K562 (cell line): ENCODE measurements around the gene GDAP1L1. TPM values are rescaled to one million over a fixed set of nuclear protein-coding genes. Genes with fewer than 3 reads are reported as not detected.

ENCODE experiments used
- ATAC-seq: fragments of 200-7000 bp; cut with Tn5 transposase; 3 replicates; pipeline ENCODE4 v1.9.1; 2020; ENCODE audit warnings: moderate library complexity
- BruUV-seq: library from RNA; stranded (reverse); fragments of 400-500 nt; replicated peaks from 2 replicates; lab custom pipeline; 2021; lab: Mats Ljungman, UMichigan
- CTCF ChIA-PET: fragments of 300-600 bp; formaldehyde crosslinking; extraction: SDS; loops from one replicate; lab custom pipeline; 2021; ENCODE audit warnings: low intra/inter-chr PET ratio; lab: Yijun Ruan, JAX
- POLR2A ChIA-PET: fragments of 300-600, 350-650 bp; sonication (Branson Sonifier 250); formaldehyde crosslinking; extraction: SDS; loops from one replicate; lab custom pipeline; 2021; ENCODE audit warnings: antibody characterized with exemption, inconsistent platforms; lab: Yijun Ruan, JAX
- DNase-seq, 4 experiments: peaks; one replicate each; pipeline versions ENCODE4 v3.0.0 to v3.0.0-alpha.2; 2011 to 2018; ENCODE audit warnings: low spot score in 3 of 4, mixed read lengths in 3 of 4; ENCODE audit errors: extremely low read depth in 1 of 4
- FAIRE-seq: peaks from 2 replicates; lab custom pipeline; 2011; peaks lifted over from hg19 to GRCh38; lab: Jason Lieb, UNC
- H2AFZ ChIP-seq: 2 replicates; pipeline ENCODE4 v1.6.0; 2011; ENCODE audit warnings: low read depth, low read length, control low read depth, inconsistent platforms
- H3K27ac ChIP-seq: fragments of 200-600 bp; 3 replicates; pipeline ENCODE4 v1.8.0; 2011; ENCODE audit warnings: low read depth, mild to moderate bottlenecking, control low read depth, inconsistent platforms, low read length, moderate library complexity, mixed read lengths; ENCODE audit errors: extremely low read depth
- H3K27me3 ChIP-seq, 2 experiments: fragments of 300-600 bp in 1 of 2; 2 replicates in 1 of 2; 3 replicates in 1 of 2; pipeline versions ENCODE4 v1.6.0 to v1.8.0; 2011; ENCODE audit warnings: inconsistent platforms in 2 of 2, low read length in 2 of 2, mild to moderate bottlenecking in 1 of 2, mixed read lengths in 1 of 2, moderate library complexity in 1 of 2; ENCODE audit not compliant: control insufficient read depth in 2 of 2, insufficient read depth in 2 of 2
- H3K36me3 ChIP-seq: fragments of 300-600 bp; 3 replicates; pipeline ENCODE4 v1.8.0; 2011; ENCODE audit warnings: mild to moderate bottlenecking, low read length, inconsistent platforms; ENCODE audit not compliant: control insufficient read depth, insufficient read depth
- H3K4me1 ChIP-seq, 2 experiments: fragments of 200-600 bp in 1 of 2; replicated peaks in 1 of 2; 2 replicates in 1 of 2; 3 replicates in 1 of 2; pipeline versions ENCODE4 v1.5.1 to v1.8.0; 2011; ENCODE audit warnings: inconsistent platforms in 2 of 2, low read length in 2 of 2, mild to moderate bottlenecking in 1 of 2, mixed read lengths in 1 of 2, moderate library complexity in 1 of 2; ENCODE audit not compliant: control insufficient read depth in 2 of 2, insufficient read depth in 2 of 2
- H3K4me2 ChIP-seq: 2 replicates; pipeline ENCODE4 v1.6.1; 2011; ENCODE audit warnings: low read length, control low read depth, inconsistent platforms, mixed read lengths; ENCODE audit not compliant: insufficient read depth
- H3K4me3 ChIP-seq: fragments of 200-600 bp; sonication (generic), shearing (Covaris generic); 2 replicates; pipeline ENCODE4 v1.5.1; 2016; ENCODE audit warnings: control low read depth, inconsistent platforms
- H3K79me2 ChIP-seq: fragments of 200-600 bp; 3 replicates; pipeline ENCODE4 v1.8.0; 2011; ENCODE audit warnings: low read length, inconsistent platforms; ENCODE audit not compliant: control insufficient read depth, insufficient read depth
- H3K9ac ChIP-seq, 2 experiments: 2 replicates each; pipeline versions ENCODE4 v1.6.0 to v1.6.1; 2011; ENCODE audit warnings: low read depth in 2 of 2, low read length in 2 of 2, control low read depth in 1 of 2, inconsistent platforms in 1 of 2, mild to moderate bottlenecking in 1 of 2, mixed read lengths in 1 of 2; ENCODE audit not compliant: insufficient read depth in 1 of 2
- H3K9me1 ChIP-seq: one replicate; pipeline ENCODE4 v1.6.0; 2011; ENCODE audit warnings: inconsistent platforms, mild to moderate bottlenecking, low read length, moderate library complexity; ENCODE audit not compliant: control insufficient read depth, insufficient read depth
- H3K9me3 ChIP-seq: replicated peaks from 2 replicates; pipeline ENCODE4 v1.5.1; 2011; ENCODE audit warnings: low read depth, low read length, inconsistent platforms; ENCODE audit not compliant: control insufficient read depth, insufficient read depth
- H4K20me1 ChIP-seq: replicated peaks from 2 replicates; pipeline ENCODE4 v1.6.1; 2011; ENCODE audit warnings: low read length, inconsistent platforms, mixed read lengths; ENCODE audit not compliant: control insufficient read depth, insufficient read depth
- CBFA2T3 ChIP-seq: fragments of 450-650 bp; IDR thresholded peaks from 2 replicates; pipeline ENCODE4 v1.6.1; 2017
- MAX ChIP-seq: sonication (generic); formaldehyde crosslinking; IDR thresholded peaks from 2 replicates; pipeline ENCODE4 v1.9.0; 2022; ENCODE audit warnings: mild to moderate bottlenecking, missing genetic modification reagents
- RFX5 ChIP-seq: IDR thresholded peaks from 2 replicates; pipeline ENCODE4 v1.6.1; 2011; ENCODE audit warnings: low read depth, mild to moderate bottlenecking, improper control_type of control experiment, low read length
- TCF3 ChIP-seq: sonication (generic); formaldehyde crosslinking; IDR thresholded peaks from 2 replicates; pipeline ENCODE4 v1.4.0; 2020; ENCODE audit warnings: mild to moderate bottlenecking, missing genetic modification reagents
- ZKSCAN8 ChIP-seq: fragments of 200-800 bp; sonication (Bioruptor generic); IDR thresholded peaks from 2 replicates; pipeline ENCODE4 v1.6.1; 2016; ENCODE audit warnings: missing genetic modification characterization, missing compliant biosample characterization
- WGBS: fragments of 100-300 bp; shearing (Covaris generic); methylation state at CpG from one replicate; pipeline ENCODE4 v1.1.6; 2016; ENCODE audit warnings: low coverage, mixed read lengths; ENCODE audit not compliant: insufficient coverage; ENCODE audit errors: missing lambda C conversion rate; 5-methylcytosine and 5-hydroxymethylcytosine counted together
- in situ Hi-C: fragments of 300-500 bp; cut with MboI; formaldehyde crosslinking; loops from 4 replicates; pipeline ENCODE4 v1.15.0; 2018; ENCODE audit warnings: inconsistent platforms, mixed read lengths
- intact Hi-C: fragments of 100-400 bp; cut with micrococcal nuclease; formaldehyde crosslinking; loops from 2 replicates; pipeline ENCODE4 v1.14.2; 2022
- polyA plus RNA-seq, 8 experiments: library from polyadenylated mRNA; depleted of rRNA in 4 of 8; stranded (reverse) in 5 of 8; unstranded in 3 of 8; fragments of >200 nt; fragmentation: Nextera tagmentation in 2 of 8; fragmentation: Illumina TruSeq in 1 of 8; extraction: Ambion mirVana in 2 of 8; extraction: Trizol in 1 of 8; gene quantifications; 2 replicates each; pipeline versions ENCODE4 v1.2.1 to v1.2.3, GENCODE V29; 2011 to 2014; ENCODE audit warnings: inconsistent platforms in 1 of 8, missing spikeins in 1 of 8
- total RNA-seq, 7 experiments: library from RNA; depleted of rRNA in 6 of 7; stranded (reverse); fragments of >200 nt in 6 of 7; fragmentation: Illumina TruSeq in 2 of 7; extraction: Trizol in 2 of 7; gene quantifications; 2 replicates each; pipeline versions ENCODE4 v1.2.1 to v1.2.3, GENCODE V29; 2011 to 2021; ENCODE audit warnings: low replicate concordance in 1 of 7
- TF ChIP-seq, protein P1 (sequence below): fragments of 200-400 bp; formaldehyde crosslinking; IDR thresholded peaks from 2 replicates; pipeline ENCODE4 v1.6.1; 2017; ENCODE audit warnings: mild to moderate bottlenecking, low read depth, low read length, moderate library complexity

Gene GDAP1L1
- total and polyA plus RNA-seq, 9 of the 15 experiments (the other 6 are each of a cell fraction or from before 2014, with no cell fraction given): 0.06 to 0.40 (median 0.19) TPM; not detected in 5

- TF ChIP-seq, protein P1, sequence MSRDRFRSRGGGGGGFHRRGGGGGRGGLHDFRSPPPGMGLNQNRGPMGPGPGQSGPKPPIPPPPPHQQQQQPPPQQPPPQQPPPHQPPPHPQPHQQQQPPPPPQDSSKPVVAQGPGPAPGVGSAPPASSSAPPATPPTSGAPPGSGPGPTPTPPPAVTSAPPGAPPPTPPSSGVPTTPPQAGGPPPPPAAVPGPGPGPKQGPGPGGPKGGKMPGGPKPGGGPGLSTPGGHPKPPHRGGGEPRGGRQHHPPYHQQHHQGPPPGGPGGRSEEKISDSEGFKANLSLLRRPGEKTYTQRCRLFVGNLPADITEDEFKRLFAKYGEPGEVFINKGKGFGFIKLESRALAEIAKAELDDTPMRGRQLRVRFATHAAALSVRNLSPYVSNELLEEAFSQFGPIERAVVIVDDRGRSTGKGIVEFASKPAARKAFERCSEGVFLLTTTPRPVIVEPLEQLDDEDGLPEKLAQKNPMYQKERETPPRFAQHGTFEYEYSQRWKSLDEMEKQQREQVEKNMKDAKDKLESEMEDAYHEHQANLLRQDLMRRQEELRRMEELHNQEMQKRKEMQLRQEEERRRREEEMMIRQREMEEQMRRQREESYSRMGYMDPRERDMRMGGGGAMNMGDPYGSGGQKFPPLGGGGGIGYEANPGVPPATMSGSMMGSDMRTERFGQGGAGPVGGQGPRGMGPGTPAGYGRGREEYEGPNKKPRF: no peak
- TF ChIP-seq MAX (CRISPR knock-in tag) (no peak), ZKSCAN8 (CRISPR knock-in tag) (no peak)
- TF ChIP-seq, all 486 proteins: peak for 0
These were observed 27.3 kb upstream of the GDAP1L1 start (continued) for GRCh38 chr20:44219791-44220190.

DNA sequence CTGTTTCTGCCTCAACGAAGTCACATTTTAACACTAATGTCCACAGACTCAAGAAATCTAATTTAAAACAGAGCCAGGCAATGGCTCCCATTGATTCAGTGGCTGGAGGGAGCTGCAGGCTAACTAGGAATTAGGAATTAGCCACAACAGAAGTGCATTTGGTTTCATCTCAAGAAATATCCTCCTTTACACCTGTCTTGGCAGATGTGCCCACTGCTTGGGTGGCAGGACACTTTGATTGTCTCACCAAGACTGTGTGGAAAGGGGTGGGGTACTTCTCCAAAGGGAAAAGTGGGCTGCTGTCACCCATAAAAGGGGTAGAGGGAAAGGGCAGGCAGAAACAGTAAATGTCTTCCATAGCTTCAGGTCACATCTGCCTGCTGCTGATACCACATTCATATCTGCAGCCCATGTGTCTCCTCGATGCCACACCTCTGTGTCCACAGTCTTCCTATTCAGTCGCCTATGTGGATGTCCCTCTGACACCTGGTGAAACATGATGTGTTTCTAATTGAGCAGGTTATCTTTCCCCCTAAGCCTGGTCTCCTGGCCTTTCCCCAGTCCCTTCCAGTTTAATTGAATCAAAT is 25.6 kb upstream of the GDAP1L1 start:
- no peak for TF ChIP-seq RFX5
- peak; percentile 23; the same call in 1 of the 2 replicates for TF ChIP-seq CBFA2T3
- peak; percentile 9; the same call in 1 of the 2 replicates for TF ChIP-seq TCF3 (CRISPR knock-in tag)
- in situ Hi-C loops: no loop called here
- Histone ChIP-seq H3K79me2 (no peaks in the 10 kb centered on the region), H3K27ac (no peak overlapping the region), H3K4me3 (no peak overlapping the region), H3K4me1 (peaks cover 4 to 14% of the 10 kb centered on the region in 2 experiments; a peak in 4 of 5 replicates), H3K9me1 (no peaks in the 10 kb centered on the region), H2AFZ (no peak overlapping the region), H3K9me3 (no peaks in the 10 kb centered on the region), H4K20me1 (peaks cover 16% of the 10 kb centered on the region; the same call in 1 of the 2 replicates), H3K4me2 (no peak overlapping the region), H3K9ac (no peak overlapping the region), H3K36me3 (no peaks in the 10 kb centered on the region), H3K27me3 (peaks cover 2 to 16% of the 10 kb centered on the region in 2 experiments; a peak in 4 of 5 replicates)
- WGBS: 3% methylated on average over 3 of the region's 3 CpGs
- no TSS peak for BruUV-seq
- FAIRE-seq (no peak), DNase-seq (no peak), ATAC-seq (no peak)
- ChIA-PET POLR2A (no interaction called here), CTCF (no interaction called here)
- intact Hi-C loops: no loop called here
